GM12874 (cell line): ENCODE measurements around the gene SCGB1C1.

Experiments used
- TF ChIP-seq, protein P1 (sequence below): IDR thresholded peaks from 2 replicates; pipeline ENCODE4 v1.5.1; 2011; ENCODE audit warnings: low read depth, mild to moderate bottlenecking, control low read depth, low read length, moderate library complexity; ENCODE audit not compliant: insufficient read depth

Gene SCGB1C1

DNA sequence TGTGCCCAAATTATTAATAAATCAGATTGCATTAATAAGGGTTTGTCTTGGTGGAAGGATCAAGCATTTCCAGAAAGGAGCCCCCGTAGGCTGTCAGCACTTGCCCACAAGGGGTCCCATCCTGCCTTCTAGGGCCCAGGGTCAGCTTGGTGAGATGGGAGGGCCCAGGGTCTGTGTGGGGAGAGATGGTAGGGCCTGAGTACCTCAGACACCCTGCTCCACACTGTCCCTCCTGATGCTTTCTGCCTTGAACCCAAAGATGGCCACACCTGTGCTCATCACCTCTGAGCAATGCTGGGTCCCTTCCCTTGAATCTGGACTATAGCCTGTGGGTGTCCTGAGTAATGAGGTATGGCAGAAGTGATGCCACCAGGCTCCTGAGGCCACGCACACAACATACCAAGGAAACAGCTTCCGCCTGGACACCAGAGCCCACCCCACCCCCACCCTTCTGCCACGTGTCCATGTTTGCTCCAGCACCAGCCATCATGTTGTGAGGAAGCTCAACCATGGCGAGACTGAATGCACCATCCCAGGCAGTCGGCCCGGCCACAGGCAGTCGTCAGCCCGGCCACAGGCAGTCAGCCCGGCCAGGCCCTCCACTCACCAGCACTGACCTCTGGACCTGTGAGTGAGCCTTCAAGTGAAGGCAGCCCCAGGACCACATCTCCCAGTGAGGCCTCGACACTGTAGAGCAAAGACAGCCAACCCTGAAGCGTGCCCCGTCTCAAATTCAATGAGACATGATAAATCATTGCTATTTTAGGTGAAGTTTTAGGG, 7.5 kb downstream of the SCGB1C1 start:
- TF ChIP-seq, protein P1, sequence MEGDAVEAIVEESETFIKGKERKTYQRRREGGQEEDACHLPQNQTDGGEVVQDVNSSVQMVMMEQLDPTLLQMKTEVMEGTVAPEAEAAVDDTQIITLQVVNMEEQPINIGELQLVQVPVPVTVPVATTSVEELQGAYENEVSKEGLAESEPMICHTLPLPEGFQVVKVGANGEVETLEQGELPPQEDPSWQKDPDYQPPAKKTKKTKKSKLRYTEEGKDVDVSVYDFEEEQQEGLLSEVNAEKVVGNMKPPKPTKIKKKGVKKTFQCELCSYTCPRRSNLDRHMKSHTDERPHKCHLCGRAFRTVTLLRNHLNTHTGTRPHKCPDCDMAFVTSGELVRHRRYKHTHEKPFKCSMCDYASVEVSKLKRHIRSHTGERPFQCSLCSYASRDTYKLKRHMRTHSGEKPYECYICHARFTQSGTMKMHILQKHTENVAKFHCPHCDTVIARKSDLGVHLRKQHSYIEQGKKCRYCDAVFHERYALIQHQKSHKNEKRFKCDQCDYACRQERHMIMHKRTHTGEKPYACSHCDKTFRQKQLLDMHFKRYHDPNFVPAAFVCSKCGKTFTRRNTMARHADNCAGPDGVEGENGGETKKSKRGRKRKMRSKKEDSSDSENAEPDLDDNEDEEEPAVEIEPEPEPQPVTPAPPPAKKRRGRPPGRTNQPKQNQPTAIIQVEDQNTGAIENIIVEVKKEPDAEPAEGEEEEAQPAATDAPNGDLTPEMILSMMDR, result no peak

DNA sequence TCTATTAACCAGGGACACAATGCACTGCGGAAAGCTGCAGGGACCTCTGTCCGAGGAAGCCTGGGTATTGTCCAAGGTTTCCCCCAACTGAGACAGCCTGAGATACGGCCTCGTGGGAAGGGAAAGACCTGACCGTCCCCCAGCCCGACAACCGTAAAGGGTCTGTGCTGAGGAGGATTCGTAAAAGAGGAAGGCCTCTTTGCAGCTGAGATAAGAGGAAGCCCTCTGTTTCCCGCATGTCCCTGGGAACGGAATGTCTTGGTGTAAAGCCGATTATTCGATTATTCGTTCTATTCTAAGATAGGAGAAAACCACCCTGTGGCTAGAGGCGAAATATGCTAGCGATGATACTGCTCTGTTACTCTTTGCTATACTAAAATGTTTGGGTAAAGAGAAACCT, 9.1 kb downstream of the SCGB1C1 start:
- TF ChIP-seq, protein P1, result no peak

DNA sequence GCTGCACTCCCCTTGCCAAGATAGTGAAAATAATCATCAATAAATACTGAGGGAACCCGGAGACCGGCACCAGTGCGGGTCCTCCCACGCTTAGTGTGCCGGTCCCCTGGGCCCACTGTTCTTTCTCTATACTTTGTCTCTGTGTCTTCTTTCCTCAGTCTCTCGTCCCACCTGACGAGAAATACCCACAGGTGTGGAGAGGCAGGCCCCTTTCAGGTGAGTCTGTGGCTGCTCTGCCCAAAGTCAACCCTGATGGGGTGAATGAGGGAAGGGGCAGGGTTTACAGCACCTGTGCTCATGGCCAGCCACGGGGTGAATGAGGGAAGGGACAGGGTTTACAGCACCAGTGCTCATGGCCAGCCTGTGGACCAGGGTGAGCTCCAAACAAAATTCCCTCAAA, 9.6 kb downstream of the SCGB1C1 start:
- TF ChIP-seq, protein P1, result no peak

DNA sequence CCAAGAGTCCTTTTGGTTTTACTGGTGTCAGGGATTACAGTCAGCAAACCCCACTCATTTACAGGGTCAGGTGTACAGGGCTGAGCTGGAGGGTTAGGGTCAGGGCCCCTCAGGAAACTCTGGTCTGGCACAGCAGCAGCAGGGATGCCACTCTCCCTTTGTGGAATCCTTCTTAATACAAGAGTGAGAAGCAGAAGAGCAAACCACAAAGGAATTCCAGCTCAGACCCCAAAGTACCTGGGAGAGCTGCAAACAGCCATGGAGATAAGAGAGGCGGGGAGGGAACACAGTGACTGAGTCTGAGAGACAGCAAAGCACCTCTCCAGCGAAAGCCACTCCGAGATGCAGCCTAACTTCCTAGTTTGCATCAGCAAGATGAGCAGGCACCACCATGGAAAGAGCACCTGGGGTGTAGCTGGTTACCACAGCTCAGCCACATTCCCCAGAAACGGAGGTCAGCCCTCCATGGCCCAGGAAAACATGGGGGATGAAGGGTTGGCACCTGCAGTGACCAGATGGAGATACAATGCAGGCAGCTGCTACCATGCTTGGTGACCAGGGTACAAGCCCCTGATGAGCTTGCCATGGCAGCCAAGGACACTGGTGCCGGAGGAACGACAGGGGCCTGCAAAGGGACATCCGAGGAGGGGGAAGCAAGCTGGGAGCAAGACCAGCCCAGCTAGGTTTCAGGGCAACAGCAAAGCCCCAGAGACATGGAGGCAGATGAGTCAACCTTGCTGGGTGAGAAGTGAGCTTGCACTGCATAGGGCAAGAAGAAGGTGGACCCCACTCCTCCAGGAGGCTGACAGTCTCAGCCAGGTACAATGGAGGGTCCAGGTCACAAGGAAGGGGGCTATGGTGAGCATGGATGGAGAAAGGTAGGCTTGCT, 10.4 kb downstream of the SCGB1C1 start:
- TF ChIP-seq, protein P1, result no peak

DNA sequence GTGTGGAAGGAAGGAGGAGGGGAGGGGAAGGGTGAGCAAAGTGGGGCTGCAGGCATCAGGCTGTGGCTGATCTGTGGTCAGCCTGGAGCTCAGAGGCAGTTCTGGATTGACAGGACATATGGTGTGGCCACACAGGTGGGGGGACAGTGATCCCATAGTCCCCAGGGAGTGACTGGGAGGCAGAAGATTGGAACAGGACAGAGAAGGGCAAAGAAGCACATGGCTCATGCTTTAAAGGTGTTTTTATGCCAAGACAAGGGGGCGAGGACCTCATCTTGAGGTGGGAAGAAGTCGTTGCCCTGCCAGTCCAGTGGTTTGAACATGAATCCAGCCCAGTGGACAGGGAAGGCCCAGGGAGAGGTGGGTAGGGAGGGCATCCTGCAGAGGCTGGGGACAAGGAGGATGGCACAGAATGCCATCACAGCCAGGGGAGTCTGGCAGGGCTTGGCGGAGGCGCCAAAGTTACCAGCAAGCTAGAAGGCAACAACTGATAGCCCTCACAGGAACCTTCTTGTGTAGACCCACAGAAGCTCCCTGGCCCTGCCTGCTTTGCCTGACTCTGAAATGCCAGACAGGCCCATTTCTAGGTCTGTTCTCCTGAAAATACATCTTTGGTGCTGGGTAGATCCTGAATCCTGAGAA, 11.2 kb downstream of the SCGB1C1 start:
- TF ChIP-seq, protein P1, result no peak

DNA sequence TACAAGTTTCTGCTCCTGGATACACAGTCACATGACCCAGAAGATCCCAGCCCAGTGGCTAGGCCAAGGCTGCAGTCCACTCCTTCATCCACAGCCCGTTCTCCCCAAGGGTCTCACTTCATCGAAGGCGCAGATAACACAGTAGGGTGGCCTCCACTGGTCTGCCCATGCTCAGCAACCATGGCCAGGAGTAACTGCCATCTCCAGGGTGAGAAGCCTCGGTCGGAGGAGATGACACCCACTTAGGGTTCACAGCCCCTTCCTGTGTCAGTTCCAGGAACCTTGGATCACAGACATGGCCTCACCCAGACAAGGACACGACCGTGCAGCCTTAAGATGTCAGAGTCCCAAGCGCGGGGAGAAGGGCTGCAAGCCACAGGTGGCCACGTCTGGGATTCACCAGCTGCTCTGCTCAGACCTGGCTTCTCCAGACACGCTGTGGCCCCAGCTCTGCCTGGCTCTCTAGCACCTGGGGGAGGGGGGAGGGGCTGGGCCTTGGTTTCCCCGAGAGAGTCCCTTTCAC, 11.8 kb downstream of the SCGB1C1 start:
- TF ChIP-seq, protein P1, result no peak
